Stimulated activated CD8-positive, alpha-beta memory T cell treated with anti-CD3 and anti-CD28 coated beads, Interleukin-4, amount 100 ng/mL, for 4 hours (primary cell): ENCODE measurements around the gene SIVA1.
"Not testable (repeated sequence)": the region's sequence is repeated elsewhere in the genome, so short reads cannot be mapped to it uniquely, and the experiment has no call there.

Experiments used
- DNase-seq, 2 donors: peaks; one replicate each; pipeline ENCODE4 v3.0.0-alpha.2; 2020; ENCODE audit warnings: low read depth in 2 of 2, low spot score in 1 of 2

The SIVA1 gene

GRCh38 chr14:104719343-104719742 lies 33.6 kb upstream of the SIVA1 start:
- DNase-seq, result no peak

- DNase-seq, result no peak
These were observed 31.2 kb upstream of the SIVA1 start for GRCh38 chr14:104721505-104722431.

DNA sequence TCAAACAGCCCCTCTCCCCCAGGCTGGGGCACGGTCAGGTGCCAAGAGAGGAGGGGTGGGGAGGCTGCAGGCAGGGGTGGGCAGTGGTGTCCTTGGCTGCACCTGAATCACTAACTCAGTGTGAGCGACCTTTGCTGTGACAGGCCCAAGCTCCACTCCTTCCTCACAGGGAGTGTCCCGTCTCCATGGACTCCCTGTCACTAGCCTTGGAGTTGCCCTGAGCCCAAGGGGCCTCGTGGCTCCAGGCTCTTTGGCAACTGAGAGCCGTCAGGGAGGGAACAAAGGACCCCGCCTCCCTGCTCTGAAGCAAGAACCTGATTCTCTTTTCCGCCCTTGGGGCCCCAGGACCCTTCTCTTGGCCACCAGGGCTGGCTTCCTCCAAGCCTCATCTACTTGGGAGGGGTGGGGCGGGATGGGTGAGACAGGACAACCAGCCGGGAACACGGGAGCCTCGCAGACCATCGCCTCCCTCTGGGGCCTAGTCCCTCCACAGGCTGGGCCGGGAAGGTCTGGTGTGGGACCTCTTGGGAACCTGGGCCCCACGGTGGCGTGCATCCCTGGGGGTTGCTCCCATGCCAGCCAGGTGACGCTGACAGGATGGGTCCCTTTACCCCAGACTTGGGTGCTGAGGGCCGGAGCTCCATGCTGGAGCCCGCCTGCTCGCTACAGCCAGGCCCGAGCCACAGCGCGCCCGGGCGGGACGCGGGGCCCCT lies 29.9 kb upstream of the SIVA1 start:
- DNase-seq, result no peak

DNA sequence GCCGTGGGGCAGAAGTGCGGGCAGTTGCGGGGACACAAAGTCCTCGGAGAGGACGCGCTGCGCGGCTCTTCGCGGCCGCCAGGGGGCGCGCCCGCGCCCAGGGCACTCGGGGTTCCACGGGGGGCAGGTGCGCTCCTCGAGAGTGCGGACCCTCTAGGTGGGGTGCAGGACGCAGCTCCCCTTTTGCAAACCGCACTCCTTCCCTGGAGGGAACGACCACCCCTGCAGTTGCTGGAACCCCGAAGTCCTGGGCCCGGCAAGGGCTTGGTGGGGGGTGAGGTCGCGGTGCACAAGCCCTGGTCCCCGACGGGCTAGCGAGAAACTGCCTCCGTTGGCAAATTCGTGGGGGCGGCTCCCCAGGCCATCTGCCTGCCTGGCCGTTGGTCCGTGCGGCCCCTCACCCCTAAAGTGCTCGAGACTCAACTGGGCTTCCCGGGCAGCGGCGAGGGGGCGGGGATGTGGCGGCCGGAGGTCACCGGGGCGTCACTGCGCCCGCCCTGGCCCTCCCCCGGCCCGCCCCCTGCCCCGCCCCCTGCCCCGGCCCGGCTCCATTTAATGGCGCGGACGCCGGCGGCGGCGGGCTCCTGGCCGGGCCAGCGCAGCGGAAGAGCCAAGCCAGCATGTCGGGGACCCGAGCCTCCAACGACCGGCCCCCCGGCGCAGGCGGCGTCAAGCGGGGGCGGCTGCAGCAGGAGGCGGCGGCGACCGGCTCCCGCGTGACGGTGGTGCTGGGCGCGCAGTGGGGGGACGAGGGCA lies 29.1 kb upstream of the SIVA1 start, which contains the start of gene ADSS1:
ADSS1 (plus strand) TSS at position 579 of the 756 bp plus-strand sequence; CDS start at position 621, 42 bp downstream.
- peak; percentile 13 to 33 for DNase-seq

DNA sequence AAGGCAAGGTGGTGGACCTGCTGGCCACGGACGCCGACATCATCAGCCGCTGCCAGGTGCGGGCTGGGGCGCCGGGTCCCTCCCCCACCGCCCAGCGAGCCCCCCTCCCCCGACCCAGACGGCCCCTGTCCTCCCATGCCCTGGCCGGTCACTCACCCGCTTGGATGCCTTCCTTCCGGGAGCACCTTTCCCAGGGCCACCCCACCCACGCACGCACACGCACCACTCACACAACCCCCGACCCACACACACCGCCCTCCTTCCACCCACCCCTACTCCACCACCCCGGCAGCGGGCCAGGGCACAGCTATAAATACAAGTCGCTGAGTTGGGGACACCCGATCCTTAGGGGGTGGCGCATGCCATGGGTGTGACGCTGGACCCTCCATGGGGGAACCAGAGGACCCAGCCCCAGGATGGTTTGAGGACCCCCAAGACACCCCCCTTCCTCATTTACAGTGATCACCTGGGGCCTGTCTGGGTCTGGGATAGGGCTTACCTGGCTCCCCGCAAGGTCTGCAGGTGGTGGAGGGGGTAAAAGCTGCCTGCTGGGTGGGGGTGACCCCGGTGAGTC lies 28.5 kb upstream of the SIVA1 start:
- DNase-seq, result no peak

- no peak for DNase-seq
These were observed 27.8 kb upstream of the SIVA1 start for GRCh38 chr14:104724981-104725771.

DNA sequence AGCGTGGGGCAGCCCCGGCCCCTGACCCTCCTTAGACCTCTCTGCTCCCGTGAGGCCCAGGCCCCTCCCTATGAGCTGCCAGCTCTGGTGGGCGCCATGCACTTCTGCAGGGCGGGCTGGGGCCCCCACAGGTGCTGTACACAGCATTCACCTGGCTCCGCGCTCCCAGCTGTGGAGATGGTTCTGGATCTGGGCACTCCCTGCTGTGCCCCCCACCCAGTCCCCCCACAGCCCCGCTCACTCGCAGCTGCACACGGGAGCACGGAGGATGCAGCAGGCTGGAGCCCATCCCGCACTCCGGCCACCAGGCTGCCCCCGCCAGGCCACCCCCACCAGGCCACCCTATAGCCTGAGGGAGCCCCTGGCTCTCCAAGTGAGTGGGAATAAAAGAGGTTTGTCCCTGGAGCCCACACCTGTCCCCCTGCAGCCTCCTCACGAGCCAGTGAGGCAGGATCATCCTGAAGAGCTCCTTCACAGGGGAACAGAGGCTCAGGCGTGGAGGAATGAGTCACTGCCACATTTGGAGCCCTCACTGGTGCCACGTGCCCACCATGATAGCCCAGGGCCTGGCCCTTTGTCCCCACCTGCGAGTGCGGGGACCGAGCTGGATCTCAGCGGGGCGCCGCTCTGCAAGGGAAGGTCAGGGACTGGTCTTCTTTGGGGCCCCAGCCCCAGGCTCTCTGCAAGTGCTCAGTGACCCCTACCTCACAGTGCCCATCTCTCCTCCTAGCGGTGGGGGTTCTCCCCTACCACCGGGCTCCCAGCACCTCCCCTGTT lies 27.0 kb upstream of the SIVA1 start:
- no peak for DNase-seq

- no peak for DNase-seq
These were observed 26.1 kb upstream of the SIVA1 start for GRCh38 chr14:104726600-104727451.

GRCh38 chr14:104728631-104729030 lies 24.3 kb upstream of the SIVA1 start:
- no peak for DNase-seq

DNA sequence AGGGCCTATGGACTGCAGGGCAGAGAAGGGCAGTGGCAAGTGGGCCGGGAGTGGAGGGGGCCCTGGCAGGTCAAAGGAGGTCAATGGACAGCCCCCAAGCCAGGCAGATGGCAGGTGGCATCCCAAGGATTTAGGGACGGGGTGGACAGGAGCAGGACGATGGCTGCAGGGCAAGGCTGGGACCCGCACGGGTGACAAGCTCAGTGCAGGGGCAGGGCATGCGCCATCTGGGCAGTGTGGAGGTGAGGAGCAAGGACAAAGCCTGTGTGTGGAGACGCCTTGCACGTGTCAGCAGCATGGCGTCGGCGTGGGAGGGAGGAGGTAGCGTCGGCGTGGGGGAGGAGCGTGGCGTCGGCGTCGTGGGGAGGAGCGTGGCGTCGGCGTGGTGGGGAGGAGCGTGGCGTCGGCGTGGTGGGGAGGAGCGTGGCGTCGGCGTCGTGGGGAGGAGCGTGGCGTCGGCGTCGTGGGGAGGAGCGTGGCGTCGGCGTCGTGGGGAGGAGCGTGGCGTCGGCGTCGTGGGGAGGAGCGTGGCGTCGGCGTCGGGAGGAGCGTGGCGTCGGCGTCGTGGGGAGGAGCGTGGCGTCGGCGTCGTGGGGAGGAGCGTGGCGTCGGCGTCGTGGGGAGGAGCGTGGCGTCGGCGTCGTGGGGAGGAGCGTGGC lies 23.6 kb upstream of the SIVA1 start:
- not testable (repeated sequence) for DNase-seq

GRCh38 chr14:104729835-104730181 lies 23.1 kb upstream of the SIVA1 start:
- DNase-seq, result no peak

GRCh38 chr14:104730487-104730886 lies 22.5 kb upstream of the SIVA1 start:
- no peak for DNase-seq

- no peak for DNase-seq
These were observed 21.3 kb upstream of the SIVA1 start for GRCh38 chr14:104731320-104732294.

GRCh38 chr14:104732355-104732804 lies 20.6 kb upstream of the SIVA1 start:
- DNase-seq, result no peak

DNA sequence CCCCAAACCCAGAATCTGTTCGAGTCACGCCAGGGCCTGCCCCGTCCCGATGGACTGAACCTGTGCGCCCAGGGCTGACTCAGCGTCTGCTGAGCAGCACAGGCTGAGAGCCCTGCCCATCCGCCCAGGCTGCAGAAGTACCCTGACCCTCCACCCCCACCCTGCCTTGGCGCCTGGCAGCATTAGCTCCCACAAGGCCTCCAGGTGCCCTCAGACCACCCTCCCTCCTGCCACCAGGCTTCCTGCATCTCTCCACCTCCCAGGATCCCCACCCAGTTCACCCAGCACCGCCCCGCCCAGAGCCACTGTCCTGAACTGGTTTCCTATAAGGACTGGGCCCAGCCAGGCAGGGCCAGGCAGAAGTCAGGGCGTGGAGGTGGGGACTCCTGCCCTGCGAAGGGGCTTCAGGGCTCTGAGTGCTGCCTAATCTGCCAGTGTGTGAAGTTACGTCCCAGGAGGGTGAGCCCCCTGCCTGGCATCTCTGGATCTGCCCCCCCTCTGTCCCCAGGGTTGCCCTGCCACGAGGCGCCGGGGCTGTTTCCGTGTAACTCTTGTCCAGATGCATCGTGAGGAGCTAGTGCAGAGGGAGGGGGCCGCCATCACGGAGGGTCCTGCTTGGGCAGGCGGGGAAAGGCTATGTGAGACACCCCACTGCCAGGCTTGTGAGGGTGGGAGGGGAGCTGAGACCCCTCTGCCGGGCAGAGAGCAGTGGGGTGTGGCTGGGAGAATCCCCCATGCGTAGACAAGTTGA lies 19.8 kb upstream of the SIVA1 start:
- no peak for DNase-seq

GRCh38 chr14:104734051-104734587 lies 18.8 kb upstream of the SIVA1 start:
- no peak for DNase-seq
